ENCODE data around the gene ING4. TPM values are rescaled to one million over a fixed set of nuclear protein-coding genes. Genes with fewer than 3 reads are reported as not detected.

The ING4 gene
- total RNA-seq, 3 donors from 2014 or later (not counting 1 experiment from before 2014, with no cell fraction given) = 29.9 to 40.9 (median 30.2) TPM

- ATAC-seq = no peak
- intact Hi-C loops (cut with micrococcal nuclease) = no loop called here
- Histone ChIP-seq H3K9me3 (ENCODE audit: control insufficient read depth, insufficient read depth, low read length) (no peaks in the 10 kb centered on the region), H3K4me3 (ENCODE audit: low read length) (no peak overlapping the region), H3K27me3 (ENCODE audit: control insufficient read depth, insufficient read depth, low read length) (no peaks in the 10 kb centered on the region), H3K27ac (ENCODE audit: low read length) (peak overlapping the region; percentile 31), H3K36me3 (ENCODE audit: control insufficient read depth, insufficient read depth, low read length) (peaks cover 5% of the 10 kb centered on the region), H3K4me1 (ENCODE audit: control insufficient read depth, insufficient read depth, low read length) (peaks cover 34% of the 10 kb centered on the region)
- DNase-seq = no peak
- peaks cover 7 to 11% of the 10 kb centered on the region in 2 donors for H3K4me1 Mint-ChIP-seq
- no peaks in the 10 kb centered on the region for H3K36me3 Mint-ChIP-seq
- TF ChIP-seq, protein P1, sequence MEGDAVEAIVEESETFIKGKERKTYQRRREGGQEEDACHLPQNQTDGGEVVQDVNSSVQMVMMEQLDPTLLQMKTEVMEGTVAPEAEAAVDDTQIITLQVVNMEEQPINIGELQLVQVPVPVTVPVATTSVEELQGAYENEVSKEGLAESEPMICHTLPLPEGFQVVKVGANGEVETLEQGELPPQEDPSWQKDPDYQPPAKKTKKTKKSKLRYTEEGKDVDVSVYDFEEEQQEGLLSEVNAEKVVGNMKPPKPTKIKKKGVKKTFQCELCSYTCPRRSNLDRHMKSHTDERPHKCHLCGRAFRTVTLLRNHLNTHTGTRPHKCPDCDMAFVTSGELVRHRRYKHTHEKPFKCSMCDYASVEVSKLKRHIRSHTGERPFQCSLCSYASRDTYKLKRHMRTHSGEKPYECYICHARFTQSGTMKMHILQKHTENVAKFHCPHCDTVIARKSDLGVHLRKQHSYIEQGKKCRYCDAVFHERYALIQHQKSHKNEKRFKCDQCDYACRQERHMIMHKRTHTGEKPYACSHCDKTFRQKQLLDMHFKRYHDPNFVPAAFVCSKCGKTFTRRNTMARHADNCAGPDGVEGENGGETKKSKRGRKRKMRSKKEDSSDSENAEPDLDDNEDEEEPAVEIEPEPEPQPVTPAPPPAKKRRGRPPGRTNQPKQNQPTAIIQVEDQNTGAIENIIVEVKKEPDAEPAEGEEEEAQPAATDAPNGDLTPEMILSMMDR (IDR thresholded peaks at IDR 0.05) = no peak
- peak overlapping the region in 1 of 2 donors; percentile 5 for H3K27ac Mint-ChIP-seq
- WGBS (ENCODE audit: insufficient coverage) = 66% methylated on average over 5 of the region's 6 CpGs
- no peak overlapping the region for H3K4me3 Mint-ChIP-seq
- no peaks in the 10 kb centered on the region for H3K9me3 Mint-ChIP-seq
- no peaks in the 10 kb centered on the region for H3K27me3 Mint-ChIP-seq (ENCODE audit: low read depth in 2 of 2)
Observed at GRCh38 chr12:6643569-6644256, 19.2 kb downstream of the ING4 start.

- TF ChIP-seq, protein P1 (IDR thresholded peaks at IDR 0.05) = no peak
- no peaks in the 10 kb centered on the region for H3K27me3 Mint-ChIP-seq (ENCODE audit: low read depth in 2 of 2)
- peaks cover 6 to 7% of the 10 kb centered on the region in 2 donors for H3K4me1 Mint-ChIP-seq
- no peak overlapping the region for H3K27ac ChIP-seq (ENCODE audit: low read length)
- H3K27me3 ChIP-seq (ENCODE audit: control insufficient read depth, insufficient read depth, low read length) = no peaks in the 10 kb centered on the region
- no peaks in the 10 kb centered on the region for H3K36me3 Mint-ChIP-seq
- no peak overlapping the region for H3K4me3 ChIP-seq (ENCODE audit: low read length)
- peaks cover 41% of the 10 kb centered on the region for H3K4me1 ChIP-seq (ENCODE audit: control insufficient read depth, insufficient read depth, low read length)
- 87% methylated on average over 4 of the region's 4 CpGs for WGBS (ENCODE audit: insufficient coverage)
- no peak for DNase-seq
- H3K9me3 Mint-ChIP-seq = no peaks in the 10 kb centered on the region
- no peak for ATAC-seq
- intact Hi-C loops (cut with micrococcal nuclease) = no loop called here
- H3K36me3 ChIP-seq (ENCODE audit: control insufficient read depth, insufficient read depth, low read length) = no peaks in the 10 kb centered on the region
- H3K9me3 ChIP-seq (ENCODE audit: control insufficient read depth, insufficient read depth, low read length) = no peaks in the 10 kb centered on the region
- no peak overlapping the region for H3K4me3 Mint-ChIP-seq
- no peak overlapping the region for H3K27ac Mint-ChIP-seq
Observed at GRCh38 chr12:6641131-6641530, 21.8 kb downstream of the ING4 start.

DNA sequence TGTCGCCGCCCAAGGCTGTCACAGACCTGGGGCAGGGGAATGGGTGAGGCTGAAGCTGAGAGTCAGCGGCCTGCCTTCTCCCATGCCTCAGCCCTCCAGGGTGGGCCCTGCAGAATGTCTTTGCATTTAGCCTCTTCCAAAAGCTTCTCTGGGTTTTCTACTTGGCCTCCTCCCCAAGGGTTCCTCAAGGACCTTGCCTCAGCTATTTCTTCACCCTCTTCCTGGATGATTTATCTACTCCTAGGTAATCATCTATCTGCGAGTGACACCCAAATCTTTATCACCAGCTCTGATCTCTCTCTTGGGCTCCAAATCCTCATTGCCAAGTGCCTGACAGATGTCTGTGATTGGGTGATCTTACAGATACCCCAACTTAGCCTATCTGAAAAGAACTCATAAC, 22.4 kb downstream of the ING4 start:
- no peaks in the 10 kb centered on the region for H3K9me3 ChIP-seq (ENCODE audit: control insufficient read depth, insufficient read depth, low read length)
- H3K4me3 Mint-ChIP-seq = no peak overlapping the region
- H3K36me3 Mint-ChIP-seq = no peaks in the 10 kb centered on the region
- WGBS (ENCODE audit: insufficient coverage) = 96% methylated on average over 4 of the region's 4 CpGs
- H3K36me3 ChIP-seq (ENCODE audit: control insufficient read depth, insufficient read depth, low read length) = no peaks in the 10 kb centered on the region
- intact Hi-C loops (cut with micrococcal nuclease) = no loop called here
- H3K4me3 ChIP-seq (ENCODE audit: low read length) = no peak overlapping the region
- no peak overlapping the region for H3K27ac Mint-ChIP-seq
- TF ChIP-seq, protein P1 (IDR thresholded peaks at IDR 0.05) = no peak
- no peak for ATAC-seq
- H3K27me3 ChIP-seq (ENCODE audit: control insufficient read depth, insufficient read depth, low read length) = no peaks in the 10 kb centered on the region
- no peaks in the 10 kb centered on the region for H3K27me3 Mint-ChIP-seq (ENCODE audit: low read depth in 2 of 2)
- no peak overlapping the region for H3K27ac ChIP-seq (ENCODE audit: low read length)
- no peak for DNase-seq
- peaks cover 47% of the 10 kb centered on the region for H3K4me1 ChIP-seq (ENCODE audit: control insufficient read depth, insufficient read depth, low read length)
- peaks cover 13% of the 10 kb centered on the region in 2 donors for H3K4me1 Mint-ChIP-seq
- H3K9me3 Mint-ChIP-seq = no peaks in the 10 kb centered on the region

Measured in natural killer cell (primary cell).